GM12891 (cell line): ENCODE measurements around the gene CD2BP2.
"Not testable (repeated sequence)": the region's sequence is repeated elsewhere in the genome, so short reads cannot be mapped to it uniquely, and the experiment has no call there.

Source experiments
- POLR2A ChIP-seq: IDR thresholded peaks from 2 replicates; pipeline ENCODE4 v1.6.1; 2011; ENCODE audit warnings: low read depth, low read length, control low read depth
- POLR2AphosphoS5 ChIP-seq: IDR thresholded peaks from 2 replicates; pipeline ENCODE4 v1.6.1; 2011; ENCODE audit warnings: low read depth, low read length, control low read depth
- SPI1 ChIP-seq: IDR thresholded peaks from 2 replicates; pipeline ENCODE4 v1.6.1; 2011; ENCODE audit warnings: low read depth, low read length, control low read depth
- TAF1 ChIP-seq: IDR thresholded peaks from 2 replicates; pipeline ENCODE4 v1.6.1; 2011; ENCODE audit warnings: low read depth, low read length, control low read depth

DNA sequence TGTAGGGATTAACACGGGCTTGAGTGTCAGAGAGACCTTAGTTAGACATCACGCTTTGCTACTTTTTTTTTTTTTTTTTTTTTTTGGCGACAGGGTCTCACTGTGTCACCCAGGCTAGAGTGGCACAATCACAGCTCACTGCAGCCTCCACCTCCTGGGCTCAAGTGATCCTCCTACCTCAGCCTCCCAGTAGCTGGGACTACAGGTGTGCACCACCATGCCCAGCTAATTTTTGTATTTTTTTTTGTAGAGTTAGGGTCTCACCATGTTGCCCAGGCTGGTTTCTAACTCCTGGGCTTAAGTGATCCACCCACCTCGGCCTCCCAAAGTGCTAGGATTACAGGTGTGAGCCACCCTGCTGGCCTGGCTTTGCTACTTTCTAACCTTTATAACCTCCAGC is 41.5 kb upstream of the CD2BP2 start:
- TF ChIP-seq POLR2A, TAF1, SPI1, POLR2AphosphoS5: not testable (repeated sequence)
